Measurements from ENCODE around the gene BTBD9.
"Not testable (repeated sequence)": the region's sequence is repeated elsewhere in the genome, so short reads cannot be mapped to it uniquely, and the experiment has no call there.

The BTBD9 gene

GRCh38 chr6:38134704-38135088 lies 505.0 kb downstream of the BTBD9 start:
- no peak for DNase-seq
- TF ChIP-seq GATA1 (IDR thresholded peaks at IDR 0.05; ENCODE audit: low read depth, low read length), result no peak

DNA sequence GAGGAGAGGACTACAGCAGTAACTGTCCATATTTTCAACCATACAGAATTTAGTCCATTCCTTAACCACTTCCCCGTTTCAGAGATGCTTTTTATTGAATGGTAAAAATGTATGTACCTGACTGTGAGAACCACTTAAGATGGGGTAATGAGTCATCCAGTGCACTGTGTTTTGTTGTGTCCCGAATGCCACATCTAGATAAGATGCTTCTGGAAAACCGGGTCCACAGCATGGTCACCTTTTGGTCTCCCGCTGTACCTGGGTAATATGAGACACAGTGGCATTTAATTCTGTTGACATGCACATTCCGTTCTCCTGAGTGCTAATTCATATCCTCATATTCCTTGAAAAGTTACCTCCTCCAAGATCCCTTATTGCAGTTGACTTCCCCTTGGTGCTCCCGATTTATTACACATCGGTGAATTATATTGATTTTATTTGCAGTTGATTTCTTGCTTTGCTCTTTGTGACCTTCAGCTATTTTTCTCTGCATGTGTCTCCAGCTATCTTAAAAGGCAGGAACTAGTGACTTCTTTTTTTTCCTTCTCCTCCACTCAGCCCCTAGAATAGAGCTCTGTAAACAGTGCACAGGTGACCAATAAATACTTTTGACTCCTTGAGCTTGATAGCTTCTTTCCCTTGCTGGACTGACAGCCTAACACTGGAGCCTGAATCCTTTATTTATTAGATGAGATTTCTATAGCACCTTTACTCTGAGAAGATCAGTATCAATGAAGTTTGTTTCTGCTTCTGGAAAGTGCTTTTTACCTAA lies 505.6 kb downstream of the BTBD9 start:
- TF ChIP-seq GATA1 (IDR thresholded peaks at IDR 0.05; ENCODE audit: low read depth, low read length) (no peak), POLR2A (IDR thresholded peaks at IDR 0.05; ENCODE audit: low read length) (no peak)
- no peak for DNase-seq

DNA sequence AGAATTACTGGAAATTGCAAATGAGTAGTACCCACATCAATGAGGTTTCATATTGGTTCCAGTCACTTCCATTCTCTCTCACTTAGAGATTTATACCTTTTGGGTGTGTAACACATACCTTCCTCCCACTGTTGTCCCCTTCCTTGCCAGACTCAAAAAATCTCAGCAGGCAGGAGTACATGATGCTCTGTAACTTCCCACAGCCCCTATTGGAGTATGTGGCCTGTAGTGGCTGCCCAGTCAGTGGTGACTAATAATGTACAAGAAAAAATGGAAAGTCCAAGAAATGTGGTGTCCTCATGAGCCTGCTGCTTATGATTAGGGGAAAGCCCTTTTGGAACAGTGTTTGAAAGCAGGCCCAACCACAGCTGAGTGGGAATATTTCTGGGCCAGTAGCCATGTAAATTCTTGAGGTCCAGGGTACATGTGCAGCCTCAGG lies 508.2 kb downstream of the BTBD9 start:
- TF ChIP-seq GATA1 (IDR thresholded peaks at IDR 0.05; ENCODE audit: low read depth, low read length) (no peak), POLR2A (IDR thresholded peaks at IDR 0.05; ENCODE audit: low read length) (no peak)
- DNase-seq, result no peak

DNA sequence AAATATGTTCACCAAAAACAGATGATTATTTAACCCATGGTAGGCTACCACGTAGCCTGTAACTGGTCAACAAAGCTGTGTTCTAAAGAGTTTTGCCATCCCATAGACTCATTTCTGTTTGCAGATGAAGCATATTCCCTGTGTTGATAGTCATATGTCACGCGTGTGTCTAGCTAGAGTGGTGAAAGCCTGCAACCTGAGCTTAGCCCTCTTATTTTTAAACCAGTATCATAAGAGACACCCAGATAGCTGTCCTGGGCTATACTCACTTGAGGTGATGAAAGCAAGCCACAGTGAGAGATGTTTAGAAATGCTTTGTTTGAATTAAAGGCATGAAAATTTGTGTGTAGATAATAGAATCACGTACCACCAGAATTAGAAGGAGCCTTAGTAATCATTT lies 512.4 kb downstream of the BTBD9 start:
- no peak for DNase-seq
- TF ChIP-seq GATA1 (IDR thresholded peaks at IDR 0.05; ENCODE audit: low read depth, low read length), result no peak
- no peak for TF ChIP-seq POLR2A (IDR thresholded peaks at IDR 0.05; ENCODE audit: low read length)

GRCh38 chr6:38124224-38124926 lies 515.4 kb downstream of the BTBD9 start:
- DNase-seq, result not testable (repeated sequence)

GRCh38 chr6:38119516-38119915 lies 520.2 kb downstream of the BTBD9 start:
- DNase-seq, result no peak
- TF ChIP-seq GATA1 (IDR thresholded peaks at IDR 0.05; ENCODE audit: low read depth, low read length) (no peak), POLR2A (IDR thresholded peaks at IDR 0.05; ENCODE audit: low read length) (no peak)

GRCh38 chr6:38118791-38119365 lies 520.9 kb downstream of the BTBD9 start:
- no peak for DNase-seq
- no peak for TF ChIP-seq GATA1 (IDR thresholded peaks at IDR 0.05; ENCODE audit: low read depth, low read length)
- no peak for TF ChIP-seq POLR2A (IDR thresholded peaks at IDR 0.05; ENCODE audit: low read length)

Data from erythroblast (primary cell).